K562 (cell line): ENCODE data around the gene TRIM31. TPM values are rescaled to one million over a fixed set of nuclear protein-coding genes. Genes with fewer than 3 reads are reported as not detected.
A peak's percentile ranks its signal among the peaks of the same experiment; 100 is the strongest.

Experiments used
- ATAC-seq: fragments of 200-7000 bp; cut with Tn5 transposase; 3 replicates; pipeline ENCODE4 v1.9.1; 2020; ENCODE audit warnings: moderate library complexity
- BruUV-seq: library from RNA; stranded (reverse); fragments of 400-500 nt; replicated peaks from 2 replicates; lab custom pipeline; 2021; lab: Mats Ljungman, UMichigan
- CTCF ChIA-PET: fragments of 300-600 bp; formaldehyde crosslinking; extraction: SDS; loops from one replicate; lab custom pipeline; 2021; ENCODE audit warnings: low intra/inter-chr PET ratio; lab: Yijun Ruan, JAX
- POLR2A ChIA-PET: fragments of 300-600, 350-650 bp; sonication (Branson Sonifier 250); formaldehyde crosslinking; extraction: SDS; loops from one replicate; lab custom pipeline; 2021; ENCODE audit warnings: antibody characterized with exemption, inconsistent platforms; lab: Yijun Ruan, JAX
- DNase-seq, 4 experiments: peaks; one replicate each; pipeline versions ENCODE4 v3.0.0 to v3.0.0-alpha.2; 2011 to 2018; ENCODE audit warnings: low spot score in 3 of 4, mixed read lengths in 3 of 4; ENCODE audit errors: extremely low read depth in 1 of 4
- FAIRE-seq: peaks from 2 replicates; lab custom pipeline; 2011; peaks lifted over from hg19 to GRCh38; lab: Jason Lieb, UNC
- H2AFZ ChIP-seq: 2 replicates; pipeline ENCODE4 v1.6.0; 2011; ENCODE audit warnings: low read depth, low read length, control low read depth, inconsistent platforms
- H3K27ac ChIP-seq: fragments of 200-600 bp; 3 replicates; pipeline ENCODE4 v1.8.0; 2011; ENCODE audit warnings: low read depth, mild to moderate bottlenecking, control low read depth, inconsistent platforms, low read length, moderate library complexity, mixed read lengths; ENCODE audit errors: extremely low read depth
- H3K27me3 ChIP-seq, 2 experiments: fragments of 300-600 bp in 1 of 2; 2 replicates in 1 of 2; 3 replicates in 1 of 2; pipeline versions ENCODE4 v1.6.0 to v1.8.0; 2011; ENCODE audit warnings: inconsistent platforms in 2 of 2, low read length in 2 of 2, mild to moderate bottlenecking in 1 of 2, mixed read lengths in 1 of 2, moderate library complexity in 1 of 2; ENCODE audit not compliant: control insufficient read depth in 2 of 2, insufficient read depth in 2 of 2
- H3K36me3 ChIP-seq: fragments of 300-600 bp; 3 replicates; pipeline ENCODE4 v1.8.0; 2011; ENCODE audit warnings: mild to moderate bottlenecking, low read length, inconsistent platforms; ENCODE audit not compliant: control insufficient read depth, insufficient read depth
- H3K4me1 ChIP-seq, 2 experiments: fragments of 200-600 bp in 1 of 2; replicated peaks in 1 of 2; 2 replicates in 1 of 2; 3 replicates in 1 of 2; pipeline versions ENCODE4 v1.5.1 to v1.8.0; 2011; ENCODE audit warnings: inconsistent platforms in 2 of 2, low read length in 2 of 2, mild to moderate bottlenecking in 1 of 2, mixed read lengths in 1 of 2, moderate library complexity in 1 of 2; ENCODE audit not compliant: control insufficient read depth in 2 of 2, insufficient read depth in 2 of 2
- H3K4me2 ChIP-seq: 2 replicates; pipeline ENCODE4 v1.6.1; 2011; ENCODE audit warnings: low read length, control low read depth, inconsistent platforms, mixed read lengths; ENCODE audit not compliant: insufficient read depth
- H3K4me3 ChIP-seq: fragments of 200-600 bp; sonication (generic), shearing (Covaris generic); 2 replicates; pipeline ENCODE4 v1.5.1; 2016; ENCODE audit warnings: control low read depth, inconsistent platforms
- H3K79me2 ChIP-seq: fragments of 200-600 bp; 3 replicates; pipeline ENCODE4 v1.8.0; 2011; ENCODE audit warnings: low read length, inconsistent platforms; ENCODE audit not compliant: control insufficient read depth, insufficient read depth
- H3K9ac ChIP-seq, 2 experiments: 2 replicates each; pipeline versions ENCODE4 v1.6.0 to v1.6.1; 2011; ENCODE audit warnings: low read depth in 2 of 2, low read length in 2 of 2, control low read depth in 1 of 2, inconsistent platforms in 1 of 2, mild to moderate bottlenecking in 1 of 2, mixed read lengths in 1 of 2; ENCODE audit not compliant: insufficient read depth in 1 of 2
- H3K9me1 ChIP-seq: one replicate; pipeline ENCODE4 v1.6.0; 2011; ENCODE audit warnings: inconsistent platforms, mild to moderate bottlenecking, low read length, moderate library complexity; ENCODE audit not compliant: control insufficient read depth, insufficient read depth
- H3K9me3 ChIP-seq: replicated peaks from 2 replicates; pipeline ENCODE4 v1.5.1; 2011; ENCODE audit warnings: low read depth, low read length, inconsistent platforms; ENCODE audit not compliant: control insufficient read depth, insufficient read depth
- H4K20me1 ChIP-seq: replicated peaks from 2 replicates; pipeline ENCODE4 v1.6.1; 2011; ENCODE audit warnings: low read length, inconsistent platforms, mixed read lengths; ENCODE audit not compliant: control insufficient read depth, insufficient read depth
- ARID2 ChIP-seq: fragments of 450-650 bp; IDR thresholded peaks from 2 replicates; pipeline ENCODE4 v1.6.1; 2017; ENCODE audit warnings: antibody characterized with exemption, mild to moderate bottlenecking
- BCLAF1 ChIP-seq, 2 experiments: fragments of 450-650 bp in 1 of 2; IDR thresholded peaks; 2 replicates each; pipeline ENCODE4 v1.6.1; 2011 to 2017; ENCODE audit warnings: low read depth in 2 of 2, antibody characterized with exemption in 1 of 2, borderline replicate concordance in 1 of 2, low read length in 1 of 2, mild to moderate bottlenecking in 1 of 2, mixed read lengths in 1 of 2; ENCODE audit not compliant: control insufficient read depth in 1 of 2
- BRF2 ChIP-seq: IDR thresholded peaks from 3 replicates; pipeline ENCODE4 v1.6.1; 2011; ENCODE audit warnings: borderline replicate concordance, mild to moderate bottlenecking; ENCODE audit not compliant: insufficient read length, insufficient read depth
- CBFA2T3 ChIP-seq: fragments of 450-650 bp; IDR thresholded peaks from 2 replicates; pipeline ENCODE4 v1.6.1; 2017
- CREB3L1 ChIP-seq: fragments of 450-650 bp; IDR thresholded peaks from 2 replicates; pipeline ENCODE4 v1.6.1; 2014; ENCODE audit warnings: low read depth, mild to moderate bottlenecking, moderate library complexity, borderline replicate concordance
- E2F1 ChIP-seq: sonication (generic); formaldehyde crosslinking; IDR thresholded peaks from 2 replicates; pipeline ENCODE4 v1.8.1; 2023; ENCODE audit warnings: mild to moderate bottlenecking, missing genetic modification reagents, moderate library complexity
- GABPB1 ChIP-seq: sonication (generic); formaldehyde crosslinking; IDR thresholded peaks from 2 replicates; pipeline ENCODE4 v1.8.0; 2022; ENCODE audit warnings: mild to moderate bottlenecking, missing genetic modification reagents
- LARP7 ChIP-seq: fragments of 450-650 bp; IDR thresholded peaks from 2 replicates; pipeline ENCODE4 v1.6.1; 2016
- MYC ChIP-seq, 2 experiments: fragments of 250-450 bp in 1 of 2; sonication (Bioruptor Pico) in 1 of 2; IDR thresholded peaks; 2 replicates each; pipeline versions ENCODE4 v1.5.1 to v1.6.1; 2012 to 2021; ENCODE audit warnings: low read depth in 2 of 2, borderline replicate concordance in 1 of 2, improper control_type of control experiment in 1 of 2, low read length in 1 of 2, mild to moderate bottlenecking in 1 of 2, moderate library complexity in 1 of 2
- NCOA4 ChIP-seq: fragments of 450-650 bp; IDR thresholded peaks from 2 replicates; pipeline ENCODE4 v1.6.1; 2018; ENCODE audit warnings: mild to moderate bottlenecking; ENCODE audit not compliant: partially characterized antibody
- NFE2 ChIP-seq: IDR thresholded peaks from 2 replicates; pipeline ENCODE4 v1.6.1; 2014; ENCODE audit warnings: antibody characterized with exemption, low read depth
- RNF2 ChIP-seq: sonication (generic); IDR thresholded peaks from 2 replicates; pipeline ENCODE4 v1.6.1; 2016
- SIRT6 ChIP-seq: IDR thresholded peaks from one replicate; pipeline ENCODE4 v1.6.1; 2012; ENCODE audit warnings: low read depth, mild to moderate bottlenecking, control low read depth, inconsistent platforms, low read length, moderate library complexity
- ZNF696 ChIP-seq: fragments of 250-450 bp; sonication (Bioruptor Pico); conservative IDR thresholded peaks from 2 replicates; pipeline ENCODE4 v1.4.0; 2020; ENCODE audit warnings: mild to moderate bottlenecking, moderate library complexity
- WGBS: fragments of 100-300 bp; shearing (Covaris generic); methylation state at CpG from one replicate; pipeline ENCODE4 v1.1.6; 2016; ENCODE audit warnings: low coverage, mixed read lengths; ENCODE audit not compliant: insufficient coverage; ENCODE audit errors: missing lambda C conversion rate; 5-methylcytosine and 5-hydroxymethylcytosine counted together
- in situ Hi-C: fragments of 300-500 bp; cut with MboI; formaldehyde crosslinking; loops from 4 replicates; pipeline ENCODE4 v1.15.0; 2018; ENCODE audit warnings: inconsistent platforms, mixed read lengths
- intact Hi-C: fragments of 100-400 bp; cut with micrococcal nuclease; formaldehyde crosslinking; loops from 2 replicates; pipeline ENCODE4 v1.14.2; 2022
- polyA plus RNA-seq, 8 experiments: library from polyadenylated mRNA; depleted of rRNA in 4 of 8; stranded (reverse) in 5 of 8; unstranded in 3 of 8; fragments of >200 nt; fragmentation: Nextera tagmentation in 2 of 8; fragmentation: Illumina TruSeq in 1 of 8; extraction: Ambion mirVana in 2 of 8; extraction: Trizol in 1 of 8; gene quantifications; 2 replicates each; pipeline versions ENCODE4 v1.2.1 to v1.2.3, GENCODE V29; 2011 to 2014; ENCODE audit warnings: inconsistent platforms in 1 of 8, missing spikeins in 1 of 8
- total RNA-seq, 7 experiments: library from RNA; depleted of rRNA in 6 of 7; stranded (reverse); fragments of >200 nt in 6 of 7; fragmentation: Illumina TruSeq in 2 of 7; extraction: Trizol in 2 of 7; gene quantifications; 2 replicates each; pipeline versions ENCODE4 v1.2.1 to v1.2.3, GENCODE V29; 2011 to 2021; ENCODE audit warnings: low replicate concordance in 1 of 7

Gene TRIM31
- total and polyA plus RNA-seq, 9 of the 15 experiments (the other 6 are each of a cell fraction or from before 2014, with no cell fraction given): not detected

- POLR2A ChIA-PET: interaction anchor here (0.6 to 2.2 kb wide), 14 partner anchors 11 to 510 kb away, joined by 3 to 10 read pairs (median 4); no protein-coding TSS in a partner anchor
- TF ChIP-seq RNF2 (no peak), LARP7 (no peak), NFE2 (peak; percentile 38; the same call in 1 of the 2 replicates), BRF2 (no peak), E2F1 (CRISPR knock-in tag) (0 out of 2 replicates have a peak, but pooled peaks have one; percentile 6), CREB3L1 (no peak), ZNF696 (no peak), GABPB1 (no peak), CBFA2T3 (no peak), NCOA4 (no peak), ARID2 (no peak), MYC (IDR thresholded peaks at IDR 0.05; ENCODE audit: low read depth, low read length) (peak; percentile 42; the same call in 1 of the 2 replicates), MYC (CRISPR knock-in tag; IDR thresholded peaks at IDR 0.05; ENCODE audit: borderline replicate concordance, low read depth) (no peak), SIRT6 (no peak), BCLAF1 (IDR thresholded peaks at IDR 0.05; ENCODE audit: borderline replicate concordance in 1 of 2, control insufficient read depth in 1 of 2, low read depth in 2 of 2, low read length in 1 of 2) (no peak)
These were observed 52.2 kb downstream of the TRIM31 start for GRCh38 chr6:30060606-30061091.

More at GRCh38 chr6:30060606-30061091, 52.2 kb downstream of the TRIM31 start:
- DNase-seq (peak; percentile 49 to 58 (median 56)), ATAC-seq (peak; percentile 26; the same call in 2 of the 3 replicates), FAIRE-seq (no peak)
- Histone ChIP-seq H3K27ac (peak overlapping the region; percentile 85), H3K9me1 (no peaks in the 10 kb centered on the region), H3K4me1 (peaks cover 0 to 14% of the 10 kb centered on the region in 2 experiments; a peak in 3 of 5 replicates), H3K27me3 (no peaks in the 10 kb centered on the region), H3K79me2 (peaks cover 53% of the 10 kb centered on the region), H3K36me3 (peaks cover 34% of the 10 kb centered on the region), H4K20me1 (no peaks in the 10 kb centered on the region), H3K9ac (peak overlapping the region; percentile 96 to 98), H3K4me3 (peak overlapping the region; percentile 79), H2AFZ (peak overlapping the region; percentile 94), H3K4me2 (peak overlapping the region; percentile 93), H3K9me3 (no peaks in the 10 kb centered on the region)
- under 1% methylated on average over 24 of the region's 24 CpGs for WGBS
- CTCF ChIA-PET: no interaction called here
- intact Hi-C loops: loop anchor here (5.0 to 10.0 kb wide), 2 partner anchors 93 to 284 kb away; partner anchors contain the start of gene RPP21
- in situ Hi-C loops: no loop called here
- BruUV-seq: TSS peak; percentile 81
